Measurements from ENCODE around the gene PPP4R4.

GRCh38 chr14:94316692-94317091 is 142.6 kb downstream of the PPP4R4 start:
- TF ChIP-seq CTCF (IDR thresholded peaks at IDR 0.05; ENCODE audit: borderline replicate concordance, extremely low read depth, low read length, poor library complexity, severe bottlenecking) (no peak), EZH2 (IDR thresholded peaks at IDR 0.05; ENCODE audit: borderline replicate concordance, low read depth, low read length, severe bottlenecking) (no peak)

Data from DND-41 (cell line).